Cardiac fibroblast (primary cell): ENCODE data around the gene RENBP.

Experiments
- DNase-seq, 2 donors: peaks; one replicate each; pipeline versions ENCODE4 v3.0.0 to v3.0.0-alpha.2; 2010; ENCODE audit warnings: low read depth in 2 of 2
- H3K4me3 ChIP-seq, 2 donors: replicated peaks in 1 of 2; 1 replicate in 1 of 2; 2 replicates in 1 of 2; pipeline ENCODE4 v1.5.1; 2011; ENCODE audit warnings: low read depth in 2 of 2, low read length in 2 of 2, mild to moderate bottlenecking in 2 of 2, moderate library complexity in 1 of 2
- TF ChIP-seq, protein P1 (sequence below): IDR thresholded peaks from one replicate; pipeline ENCODE4 v1.5.1; 2011; ENCODE audit warnings: low read depth, mild to moderate bottlenecking, low read length, inconsistent platforms

RENBP gene

DNA sequence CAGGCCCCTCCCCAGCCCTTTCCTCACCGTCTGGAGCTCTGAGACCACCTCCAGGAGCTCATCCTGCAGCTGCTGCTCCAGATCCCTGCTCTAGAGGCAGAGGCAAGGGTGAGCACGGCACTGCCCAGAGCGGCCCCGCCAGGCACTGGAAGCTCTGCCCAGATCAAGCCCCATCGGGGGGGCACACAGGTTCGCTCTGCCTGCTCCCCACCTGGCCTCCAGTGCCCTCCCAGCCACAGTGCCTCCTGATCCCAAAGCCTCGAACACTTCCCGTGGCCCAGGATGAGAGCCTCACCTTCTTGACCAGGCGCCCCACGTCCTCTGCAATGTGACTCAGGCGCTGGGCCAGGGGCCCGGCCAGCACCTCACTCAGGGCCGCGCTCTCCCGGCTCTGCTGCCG is 23.4 kb downstream of the RENBP start:
- no peak overlapping the region for H3K4me3 ChIP-seq
- DNase-seq, result no peak
- TF ChIP-seq, protein P1, sequence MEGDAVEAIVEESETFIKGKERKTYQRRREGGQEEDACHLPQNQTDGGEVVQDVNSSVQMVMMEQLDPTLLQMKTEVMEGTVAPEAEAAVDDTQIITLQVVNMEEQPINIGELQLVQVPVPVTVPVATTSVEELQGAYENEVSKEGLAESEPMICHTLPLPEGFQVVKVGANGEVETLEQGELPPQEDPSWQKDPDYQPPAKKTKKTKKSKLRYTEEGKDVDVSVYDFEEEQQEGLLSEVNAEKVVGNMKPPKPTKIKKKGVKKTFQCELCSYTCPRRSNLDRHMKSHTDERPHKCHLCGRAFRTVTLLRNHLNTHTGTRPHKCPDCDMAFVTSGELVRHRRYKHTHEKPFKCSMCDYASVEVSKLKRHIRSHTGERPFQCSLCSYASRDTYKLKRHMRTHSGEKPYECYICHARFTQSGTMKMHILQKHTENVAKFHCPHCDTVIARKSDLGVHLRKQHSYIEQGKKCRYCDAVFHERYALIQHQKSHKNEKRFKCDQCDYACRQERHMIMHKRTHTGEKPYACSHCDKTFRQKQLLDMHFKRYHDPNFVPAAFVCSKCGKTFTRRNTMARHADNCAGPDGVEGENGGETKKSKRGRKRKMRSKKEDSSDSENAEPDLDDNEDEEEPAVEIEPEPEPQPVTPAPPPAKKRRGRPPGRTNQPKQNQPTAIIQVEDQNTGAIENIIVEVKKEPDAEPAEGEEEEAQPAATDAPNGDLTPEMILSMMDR, result no peak

DNA sequence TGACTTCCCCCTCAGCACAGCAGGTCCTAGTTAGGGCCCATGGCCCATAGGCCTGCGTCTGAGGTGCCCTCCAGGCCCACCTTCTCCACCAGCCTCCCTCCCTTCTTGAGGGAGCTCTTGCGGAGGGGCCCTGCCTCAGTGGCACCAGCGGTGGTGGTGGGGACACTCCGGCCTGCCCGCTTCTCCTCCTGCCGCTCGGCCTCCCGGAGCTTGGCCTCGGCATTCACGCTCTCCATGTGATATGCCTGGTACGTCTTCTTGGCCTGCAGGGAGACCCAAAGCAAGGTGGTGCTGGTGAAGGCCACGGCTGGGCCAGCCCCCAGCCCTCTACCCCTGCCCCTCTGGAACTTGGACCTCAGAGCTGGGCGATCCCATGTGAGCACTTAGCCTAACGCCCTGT is 23.9 kb downstream of the RENBP start:
- TF ChIP-seq, protein P1, result no peak

DNA sequence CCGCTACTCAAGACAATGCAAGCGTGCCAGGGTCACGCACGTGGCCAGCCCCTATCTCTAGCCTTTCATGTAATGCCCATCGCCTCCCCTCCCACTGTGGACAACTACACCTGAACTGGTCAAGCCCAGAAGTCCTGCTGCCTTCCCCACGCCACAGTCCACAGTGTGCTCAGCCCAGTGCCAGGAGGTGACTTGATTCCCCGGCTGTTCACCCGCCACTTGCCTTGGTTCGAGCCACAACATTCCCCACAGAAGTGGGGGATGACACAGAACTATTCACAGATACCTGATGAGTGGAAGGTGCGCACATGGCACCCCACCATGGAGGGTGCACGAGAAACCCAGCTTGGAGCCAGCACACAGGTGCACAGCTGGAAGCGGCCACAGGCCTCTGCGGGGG is 25.2 kb downstream of the RENBP start:
- H3K4me3 ChIP-seq, result no peak overlapping the region
- TF ChIP-seq, protein P1, result no peak
- no peak for DNase-seq

More for the DNA sequence above, 23.9 kb downstream of the RENBP start:
- no peak overlapping the region for H3K4me3 ChIP-seq
- DNase-seq, result no peak

DNA sequence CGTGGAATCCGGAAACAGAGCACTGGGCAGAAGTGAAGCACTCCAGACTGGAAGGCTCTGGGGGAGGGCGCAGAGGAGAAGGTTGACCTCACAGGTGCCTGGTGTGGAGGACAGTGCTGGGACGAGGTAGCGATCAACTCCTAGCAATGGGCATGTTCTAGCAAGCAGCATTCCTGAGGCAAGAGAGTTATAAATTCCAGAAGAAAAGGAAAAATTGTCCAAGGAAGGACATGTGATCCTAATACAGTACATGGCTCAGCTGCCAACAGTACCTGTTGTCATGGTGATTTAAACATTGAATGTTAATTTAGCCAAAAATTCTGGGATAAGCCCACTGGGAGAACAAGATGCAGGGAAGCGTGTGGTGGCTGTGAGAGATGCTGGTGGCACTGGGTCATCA is 26.6 kb downstream of the RENBP start:
- DNase-seq, result no peak
- no peak overlapping the region for H3K4me3 ChIP-seq
- TF ChIP-seq, protein P1, result no peak

DNA sequence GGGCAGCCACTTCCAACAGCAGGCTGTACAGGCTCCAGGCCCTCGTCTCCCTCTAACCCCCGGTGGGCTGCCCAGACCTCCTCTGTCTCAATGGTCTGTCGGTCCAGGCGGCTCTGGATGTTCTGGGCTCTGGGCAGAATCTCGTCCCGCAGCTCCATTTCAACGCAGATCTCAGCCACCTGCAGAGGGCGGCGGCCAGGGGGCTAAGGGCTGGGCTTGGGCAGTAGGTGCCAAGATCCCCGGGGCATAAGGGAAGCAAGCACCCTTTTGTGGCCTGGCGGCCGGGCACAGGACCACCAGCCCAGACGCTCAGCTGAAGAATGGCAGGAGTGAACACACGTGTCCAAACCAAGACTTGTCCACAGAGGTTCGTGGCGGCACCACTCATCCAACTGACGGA is 30.7 kb downstream of the RENBP start:
- DNase-seq, result no peak
- TF ChIP-seq, protein P1, result no peak
- no peak overlapping the region for H3K4me3 ChIP-seq

DNA sequence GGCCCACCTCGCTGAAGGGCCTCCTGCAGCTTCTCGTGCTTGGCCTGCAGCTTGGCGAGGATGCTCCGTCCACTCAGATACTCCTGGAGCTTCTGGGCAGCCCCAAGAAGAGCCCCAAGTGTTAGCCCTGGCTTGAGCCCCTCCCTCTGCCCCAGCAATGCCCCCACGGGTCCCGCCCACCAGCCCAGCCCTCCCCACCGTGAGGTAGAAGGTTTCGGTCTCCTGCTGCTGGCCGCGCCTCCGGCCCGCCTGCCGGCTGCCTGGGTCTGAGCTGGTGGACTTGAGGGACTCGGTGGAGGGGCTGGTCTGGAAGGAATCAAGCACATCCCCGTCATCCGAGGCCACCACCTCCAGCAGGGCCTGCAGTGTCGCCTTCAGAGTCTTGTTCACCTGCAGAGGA is 31.2 kb downstream of the RENBP start:
- TF ChIP-seq, protein P1, result no peak
- no peak for DNase-seq
- H3K4me3 ChIP-seq, result no peak overlapping the region

DNA sequence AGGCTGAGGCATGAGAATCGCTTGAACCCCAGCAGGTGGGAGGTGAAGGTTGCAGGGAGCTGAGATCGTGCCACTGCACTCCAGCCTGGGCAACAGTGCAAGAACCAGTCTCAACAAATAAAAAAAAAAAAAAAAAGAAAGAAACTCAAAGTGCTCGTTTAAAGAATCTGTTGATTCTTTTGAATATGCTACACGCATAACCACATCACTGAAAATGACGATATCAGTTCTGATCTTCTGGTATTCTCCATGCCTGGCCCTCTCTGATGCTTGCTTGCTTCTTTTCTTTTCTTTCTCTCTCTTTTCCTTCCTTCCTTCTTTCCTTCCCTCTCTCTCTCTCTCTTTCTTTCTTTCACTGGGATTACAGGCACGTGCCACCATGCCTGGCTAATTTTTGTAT is 32.6 kb downstream of the RENBP start:
- H3K4me3 ChIP-seq, result no peak overlapping the region
- TF ChIP-seq, protein P1, result no peak
- DNase-seq, result no peak
